EL (cell line): ENCODE data around the gene CCDC144A.
"Not testable (repeated sequence)": the region's sequence is repeated elsewhere in the genome, so short reads cannot be mapped to it uniquely, and the experiment has no call there.

ENCODE experiments used
- DNase-seq: peaks from one replicate; pipeline ENCODE4 v3.0.0-alpha.2; 2016

CCDC144A gene

GRCh38 chr17:16820979-16821543, 131.0 kb downstream of the CCDC144A start:
- no peak for DNase-seq

- DNase-seq: not testable (repeated sequence)
Observed at GRCh38 chr17:16822133-16822532, 132.1 kb downstream of the CCDC144A start.

GRCh38 chr17:16823768-16824406, 133.8 kb downstream of the CCDC144A start:
- not testable (repeated sequence) for DNase-seq
